ENCODE data around the gene CCDC50.

Gene CCDC50

DNA sequence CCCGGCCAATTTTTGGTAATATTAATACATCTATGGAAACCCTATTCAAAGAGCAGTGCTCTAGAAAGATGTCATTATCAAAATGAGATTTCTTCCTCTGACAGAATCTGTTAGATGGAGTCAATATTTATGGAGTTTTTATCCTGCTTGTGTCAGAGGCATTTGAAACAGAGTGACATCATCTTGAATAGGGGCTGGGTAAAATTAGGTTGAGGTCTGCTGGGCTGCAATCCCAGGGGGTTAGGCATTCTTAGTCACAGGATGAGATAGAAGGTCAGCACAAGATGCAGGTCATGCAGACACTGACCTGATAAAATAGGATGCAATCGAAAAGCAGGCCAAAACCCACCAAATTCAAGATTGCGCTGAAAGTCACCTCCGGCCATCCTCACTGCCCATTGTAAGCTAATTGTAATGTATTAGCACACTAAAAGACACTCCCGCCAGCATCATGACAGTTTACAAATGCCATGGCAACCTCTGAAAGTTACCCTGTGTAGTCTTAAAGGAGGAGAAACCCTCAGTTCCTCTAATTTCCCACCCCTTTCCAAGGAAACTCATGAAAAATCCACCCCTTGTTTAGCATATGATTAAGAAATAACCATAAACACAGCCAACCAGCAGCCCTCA lies 27.3 kb upstream of the CCDC50 start:
- H2AFZ ChIP-seq (ENCODE audit: low read depth, low read length, severe bottlenecking): no peak overlapping the region
- no peaks in the 10 kb centered on the region for H4K20me1 ChIP-seq (ENCODE audit: low read depth, low read length)
- H3K4me2 ChIP-seq (ENCODE audit: low read depth, low read length, poor library complexity, severe bottlenecking): no peak overlapping the region
- no peaks in the 10 kb centered on the region for H3K36me3 ChIP-seq (ENCODE audit: low read length)
- H3K9ac ChIP-seq (ENCODE audit: low read length): no peak overlapping the region
- H3K4me3 ChIP-seq (ENCODE audit: insufficient read depth, low read length, poor library complexity, severe bottlenecking): no peak overlapping the region
- H3K79me2 ChIP-seq (ENCODE audit: insufficient read depth, low read length): no peaks in the 10 kb centered on the region
- no peaks in the 10 kb centered on the region for H3K27me3 ChIP-seq (ENCODE audit: low read length)
- no peak overlapping the region for H3K27ac ChIP-seq (ENCODE audit: low read depth, low read length)
- TF ChIP-seq, protein P1, sequence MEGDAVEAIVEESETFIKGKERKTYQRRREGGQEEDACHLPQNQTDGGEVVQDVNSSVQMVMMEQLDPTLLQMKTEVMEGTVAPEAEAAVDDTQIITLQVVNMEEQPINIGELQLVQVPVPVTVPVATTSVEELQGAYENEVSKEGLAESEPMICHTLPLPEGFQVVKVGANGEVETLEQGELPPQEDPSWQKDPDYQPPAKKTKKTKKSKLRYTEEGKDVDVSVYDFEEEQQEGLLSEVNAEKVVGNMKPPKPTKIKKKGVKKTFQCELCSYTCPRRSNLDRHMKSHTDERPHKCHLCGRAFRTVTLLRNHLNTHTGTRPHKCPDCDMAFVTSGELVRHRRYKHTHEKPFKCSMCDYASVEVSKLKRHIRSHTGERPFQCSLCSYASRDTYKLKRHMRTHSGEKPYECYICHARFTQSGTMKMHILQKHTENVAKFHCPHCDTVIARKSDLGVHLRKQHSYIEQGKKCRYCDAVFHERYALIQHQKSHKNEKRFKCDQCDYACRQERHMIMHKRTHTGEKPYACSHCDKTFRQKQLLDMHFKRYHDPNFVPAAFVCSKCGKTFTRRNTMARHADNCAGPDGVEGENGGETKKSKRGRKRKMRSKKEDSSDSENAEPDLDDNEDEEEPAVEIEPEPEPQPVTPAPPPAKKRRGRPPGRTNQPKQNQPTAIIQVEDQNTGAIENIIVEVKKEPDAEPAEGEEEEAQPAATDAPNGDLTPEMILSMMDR (IDR thresholded peaks at IDR 0.05; ENCODE audit: insufficient read depth, low read length, poor library complexity, severe bottlenecking): no peak
- no peak for TF ChIP-seq EZH2phosphoT487 (conservative IDR thresholded peaks at IDR 0.05; ENCODE audit: low read length)
- H3K9me3 ChIP-seq (ENCODE audit: insufficient read depth, low read length): no peaks in the 10 kb centered on the region
- no peaks in the 10 kb centered on the region for H3K9me2 ChIP-seq (replicated peaks; ENCODE audit: insufficient read depth, low read length)
- no peaks in the 10 kb centered on the region for H3F3A ChIP-seq (ENCODE audit: insufficient read depth)

DNA sequence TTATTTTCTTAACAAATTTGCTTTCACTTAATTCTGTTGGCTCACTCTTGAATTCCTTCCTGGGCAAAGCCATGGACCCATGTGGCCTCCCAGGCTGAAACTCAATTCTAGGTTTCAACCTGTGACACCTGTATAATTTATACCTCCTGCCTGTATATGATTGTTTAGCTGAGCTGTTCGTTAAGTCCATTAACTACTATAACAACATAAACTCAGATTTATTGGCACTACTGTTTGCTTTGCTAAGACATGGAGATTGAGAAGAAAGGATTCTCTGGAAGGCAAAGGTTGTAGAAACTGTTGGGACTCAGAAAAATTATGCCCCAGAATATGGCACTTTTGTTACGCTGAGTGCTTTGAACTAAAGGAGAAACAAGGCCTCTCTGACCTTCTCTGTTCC lies 26.7 kb upstream of the CCDC50 start:
- no peak overlapping the region for H3K4me2 ChIP-seq (ENCODE audit: low read depth, low read length, poor library complexity, severe bottlenecking)
- H3K4me3 ChIP-seq (ENCODE audit: insufficient read depth, low read length, poor library complexity, severe bottlenecking): no peak overlapping the region
- H3K9me2 ChIP-seq (replicated peaks; ENCODE audit: insufficient read depth, low read length): no peaks in the 10 kb centered on the region
- H3K36me3 ChIP-seq (ENCODE audit: low read length): no peaks in the 10 kb centered on the region
- no peak overlapping the region for H3K9ac ChIP-seq (ENCODE audit: low read length)
- no peaks in the 10 kb centered on the region for H3K9me3 ChIP-seq (ENCODE audit: insufficient read depth, low read length)
- no peak overlapping the region for H2AFZ ChIP-seq (ENCODE audit: low read depth, low read length, severe bottlenecking)
- H3K27me3 ChIP-seq (ENCODE audit: low read length): no peaks in the 10 kb centered on the region
- no peaks in the 10 kb centered on the region for H4K20me1 ChIP-seq (ENCODE audit: low read depth, low read length)
- no peaks in the 10 kb centered on the region for H3F3A ChIP-seq (ENCODE audit: insufficient read depth)
- TF ChIP-seq EZH2phosphoT487 (conservative IDR thresholded peaks at IDR 0.05; ENCODE audit: low read length): no peak
- TF ChIP-seq, protein P1 (IDR thresholded peaks at IDR 0.05; ENCODE audit: insufficient read depth, low read length, poor library complexity, severe bottlenecking): no peak
- H3K79me2 ChIP-seq (ENCODE audit: insufficient read depth, low read length): no peaks in the 10 kb centered on the region
- H3K27ac ChIP-seq (ENCODE audit: low read depth, low read length): no peak overlapping the region

DNA sequence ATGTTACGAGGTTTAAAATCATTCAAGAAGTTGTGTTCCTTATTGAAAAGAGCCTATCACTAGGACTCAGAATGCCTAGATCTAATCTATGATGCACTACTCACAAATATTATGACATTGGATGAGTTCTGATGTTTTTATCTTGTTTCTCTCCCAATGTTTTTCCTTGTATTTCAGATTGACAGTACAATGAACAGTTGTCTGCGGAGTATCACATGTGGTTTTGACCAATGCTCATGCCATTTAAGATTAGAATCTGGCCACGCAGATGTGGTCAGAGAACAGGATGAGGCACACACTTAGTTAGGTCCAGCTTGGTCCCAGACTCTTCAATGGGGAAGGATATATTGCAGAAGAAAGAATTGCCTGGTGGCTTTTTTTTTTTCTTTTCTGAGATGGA lies 25.6 kb upstream of the CCDC50 start:
- no peaks in the 10 kb centered on the region for H3K9me3 ChIP-seq (ENCODE audit: insufficient read depth, low read length)
- no peaks in the 10 kb centered on the region for H4K20me1 ChIP-seq (ENCODE audit: low read depth, low read length)
- no peak overlapping the region for H3K9ac ChIP-seq (ENCODE audit: low read length)
- no peak for TF ChIP-seq EZH2phosphoT487 (conservative IDR thresholded peaks at IDR 0.05; ENCODE audit: low read length)
- TF ChIP-seq, protein P1 (IDR thresholded peaks at IDR 0.05; ENCODE audit: insufficient read depth, low read length, poor library complexity, severe bottlenecking): no peak
- H3K27me3 ChIP-seq (ENCODE audit: low read length): no peaks in the 10 kb centered on the region
- no peaks in the 10 kb centered on the region for H3K9me2 ChIP-seq (replicated peaks; ENCODE audit: insufficient read depth, low read length)
- H3K4me3 ChIP-seq (ENCODE audit: insufficient read depth, low read length, poor library complexity, severe bottlenecking): no peak overlapping the region
- no peak overlapping the region for H3K4me2 ChIP-seq (ENCODE audit: low read depth, low read length, poor library complexity, severe bottlenecking)
- H3K79me2 ChIP-seq (ENCODE audit: insufficient read depth, low read length): no peaks in the 10 kb centered on the region
- H3K27ac ChIP-seq (ENCODE audit: low read depth, low read length): no peak overlapping the region
- H3K36me3 ChIP-seq (ENCODE audit: low read length): no peaks in the 10 kb centered on the region
- H3F3A ChIP-seq (ENCODE audit: insufficient read depth): no peaks in the 10 kb centered on the region
- H2AFZ ChIP-seq (ENCODE audit: low read depth, low read length, severe bottlenecking): no peak overlapping the region

Data from SU-DHL-6 (cell line).